ENCODE measurements around the gene TNN.

GRCh38 chr1:175062339-175062738 is 5.3 kb upstream of the TNN start:
- TF ChIP-seq CTCF (IDR thresholded peaks at IDR 0.05) (no peak), POLR2A (IDR thresholded peaks at IDR 0.05) (no peak)
